Measurements from ENCODE around the gene ZMPSTE24.
"Not testable (repeated sequence)": the region's sequence is repeated elsewhere in the genome, so short reads cannot be mapped to it uniquely, and the experiment has no call there.

ZMPSTE24 gene

DNA sequence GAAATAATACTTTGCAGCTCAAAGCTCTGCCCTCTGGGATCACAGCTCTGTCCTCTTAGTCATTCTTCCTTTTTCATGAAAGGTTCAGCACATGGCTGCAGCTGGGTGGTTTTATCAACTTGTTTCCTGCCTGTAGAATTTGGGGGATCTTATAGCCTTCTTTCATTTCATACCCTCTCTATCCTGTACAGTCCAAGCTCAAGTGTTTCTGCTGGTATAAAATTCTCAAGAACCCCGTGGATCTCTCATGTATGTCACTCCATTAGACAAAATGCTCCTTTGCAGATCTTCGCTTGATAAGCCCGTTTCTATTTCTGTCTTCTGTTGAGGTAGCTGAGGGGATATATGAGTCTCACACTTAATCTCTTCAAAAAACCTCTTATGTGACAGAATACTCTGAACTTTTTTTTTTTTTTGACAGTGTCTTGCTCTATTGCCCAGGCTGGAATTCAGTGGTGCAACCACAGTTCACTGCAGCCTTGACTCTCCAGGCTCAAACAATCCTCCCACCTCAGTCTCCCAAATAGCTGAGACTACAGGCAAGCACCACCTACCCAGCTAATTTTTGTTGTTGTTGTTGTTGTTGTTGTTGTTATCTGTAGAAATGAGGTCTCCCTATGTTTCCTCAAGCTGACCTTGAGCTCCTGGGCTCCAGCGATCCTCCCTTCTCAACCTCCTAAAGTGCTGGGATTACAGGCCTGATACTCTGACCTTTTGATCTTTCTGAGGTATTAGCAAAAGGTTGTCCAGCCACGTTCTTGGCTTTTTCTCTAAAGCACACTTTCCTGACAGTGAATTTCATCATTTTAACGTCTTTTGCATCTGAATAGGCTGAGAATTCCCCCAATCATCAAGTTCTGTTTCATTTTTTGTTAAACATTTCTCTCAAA is 83.7 kb downstream of the ZMPSTE24 start:
- Histone ChIP-seq H3F3A (ENCODE audit: control insufficient read depth, insufficient read depth) (no peaks in the 10 kb centered on the region), H4K20me1 (ENCODE audit: control insufficient read depth, insufficient read depth, low read depth, low read length) (no peaks in the 10 kb centered on the region), H3K27ac (ENCODE audit: low read depth, low read length) (no peak overlapping the region), H3K9me3 (ENCODE audit: control insufficient read depth, insufficient read depth, low read length) (no peaks in the 10 kb centered on the region), H3K4me2 (ENCODE audit: low read length) (peak overlapping the region; percentile 14; the same call in 1 of the 2 replicates), H3K79me2 (ENCODE audit: control insufficient read depth, low read length) (no peaks in the 10 kb centered on the region), H3K27me3 (ENCODE audit: control insufficient read depth, low read length) (no peaks in the 10 kb centered on the region), H3K9me2 (replicated peaks; ENCODE audit: control insufficient read depth, low read length) (no peaks in the 10 kb centered on the region), H3K36me3 (ENCODE audit: control insufficient read depth, low read length) (no peaks in the 10 kb centered on the region), H3K4me3 (ENCODE audit: low read length) (no peak overlapping the region), H3K4me1 (ENCODE audit: control insufficient read depth, low read length) (peaks cover 37% of the 10 kb centered on the region)
- TF ChIP-seq, protein P1, sequence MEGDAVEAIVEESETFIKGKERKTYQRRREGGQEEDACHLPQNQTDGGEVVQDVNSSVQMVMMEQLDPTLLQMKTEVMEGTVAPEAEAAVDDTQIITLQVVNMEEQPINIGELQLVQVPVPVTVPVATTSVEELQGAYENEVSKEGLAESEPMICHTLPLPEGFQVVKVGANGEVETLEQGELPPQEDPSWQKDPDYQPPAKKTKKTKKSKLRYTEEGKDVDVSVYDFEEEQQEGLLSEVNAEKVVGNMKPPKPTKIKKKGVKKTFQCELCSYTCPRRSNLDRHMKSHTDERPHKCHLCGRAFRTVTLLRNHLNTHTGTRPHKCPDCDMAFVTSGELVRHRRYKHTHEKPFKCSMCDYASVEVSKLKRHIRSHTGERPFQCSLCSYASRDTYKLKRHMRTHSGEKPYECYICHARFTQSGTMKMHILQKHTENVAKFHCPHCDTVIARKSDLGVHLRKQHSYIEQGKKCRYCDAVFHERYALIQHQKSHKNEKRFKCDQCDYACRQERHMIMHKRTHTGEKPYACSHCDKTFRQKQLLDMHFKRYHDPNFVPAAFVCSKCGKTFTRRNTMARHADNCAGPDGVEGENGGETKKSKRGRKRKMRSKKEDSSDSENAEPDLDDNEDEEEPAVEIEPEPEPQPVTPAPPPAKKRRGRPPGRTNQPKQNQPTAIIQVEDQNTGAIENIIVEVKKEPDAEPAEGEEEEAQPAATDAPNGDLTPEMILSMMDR (IDR thresholded peaks at IDR 0.05; ENCODE audit: low read depth, low read length, poor library complexity, severe bottlenecking) = no peak
- TF ChIP-seq EZH2phosphoT487 (IDR thresholded peaks at IDR 0.05; ENCODE audit: borderline replicate concordance, low read length) = no peak

DNA sequence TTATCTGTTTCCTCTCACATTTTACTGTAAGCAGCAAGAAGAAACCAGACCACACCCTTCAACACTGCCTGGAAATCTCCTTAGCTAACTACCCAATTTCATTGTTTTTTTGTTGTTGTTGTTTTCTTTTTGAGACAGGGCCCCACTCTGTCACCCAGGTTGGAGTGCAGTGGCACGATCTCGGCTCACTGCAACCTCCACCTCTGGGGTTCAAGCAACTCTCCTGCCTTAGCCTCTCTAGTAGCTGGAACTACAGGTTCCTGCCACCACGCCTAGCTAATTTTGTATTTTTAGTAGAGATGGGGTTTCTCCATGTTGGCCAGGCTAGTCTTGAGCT is 84.3 kb downstream of the ZMPSTE24 start:
- H3K9me2 ChIP-seq (replicated peaks; ENCODE audit: control insufficient read depth, low read length); H3K27ac ChIP-seq (ENCODE audit: low read depth, low read length); H3K9me3 ChIP-seq (ENCODE audit: control insufficient read depth, insufficient read depth, low read length); H4K20me1 ChIP-seq (ENCODE audit: control insufficient read depth, insufficient read depth, low read depth, low read length); H3K79me2 ChIP-seq (ENCODE audit: control insufficient read depth, low read length); H3K4me3 ChIP-seq (ENCODE audit: low read length); H3F3A ChIP-seq (ENCODE audit: control insufficient read depth, insufficient read depth); H3K36me3 ChIP-seq (ENCODE audit: control insufficient read depth, low read length); H3K27me3 ChIP-seq (ENCODE audit: control insufficient read depth, low read length): not testable (repeated sequence)
- H3K4me2 ChIP-seq (ENCODE audit: low read length) = 0 out of 2 replicates have a peak overlapping the region, but pooled peaks have one; percentile 14
- peaks cover 37% of the 10 kb centered on the region for H3K4me1 ChIP-seq (ENCODE audit: control insufficient read depth, low read length)
